ENCODE measurements around the gene SFSWAP.
"Not testable (repeated sequence)": the region's sequence is repeated elsewhere in the genome, so short reads cannot be mapped to it uniquely, and the experiment has no call there.

SFSWAP gene

GRCh38 chr12:131789638-131790037 is 78.7 kb downstream of the SFSWAP start:
- DNase-seq (ENCODE audit: low read depth) = no peak

DNA sequence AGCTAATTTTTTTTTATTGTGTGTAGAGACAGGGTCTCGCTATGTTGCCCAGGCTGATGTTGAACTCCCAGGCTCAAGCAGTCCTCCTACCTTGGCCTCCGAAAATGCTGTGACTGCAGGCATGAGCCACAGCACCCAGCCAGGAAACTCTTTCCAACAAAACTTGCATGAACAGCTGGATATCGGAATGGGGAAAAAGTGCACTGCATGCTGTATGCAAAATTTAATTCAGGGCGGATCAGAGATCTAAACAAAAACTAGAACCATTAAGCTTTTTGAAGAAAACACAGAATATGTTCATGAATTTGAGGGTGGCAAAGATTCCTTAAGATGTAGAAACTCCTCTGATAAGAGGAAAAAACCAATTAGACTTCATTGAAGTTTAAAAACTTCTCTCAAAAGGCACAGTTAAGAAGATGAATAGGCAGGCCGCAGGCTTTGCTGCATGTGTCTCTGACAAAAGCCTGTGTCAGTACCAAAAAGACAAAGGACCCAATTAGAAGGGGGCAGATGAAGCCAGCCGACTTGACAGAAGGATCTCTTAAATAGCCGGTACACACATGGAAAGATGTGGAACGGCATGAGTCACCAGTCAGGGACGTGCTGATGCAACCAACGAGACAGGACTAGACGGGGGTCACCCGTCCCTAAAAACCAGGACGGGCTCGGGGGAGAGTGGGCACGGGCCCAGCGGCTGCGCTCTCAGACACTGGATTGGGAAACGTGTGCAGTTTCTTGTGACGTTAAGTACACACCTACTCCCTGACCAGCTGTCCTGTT is 82.5 kb downstream of the SFSWAP start:
- no peak for DNase-seq (ENCODE audit: low read depth)

GRCh38 chr12:131794061-131794460 is 83.2 kb downstream of the SFSWAP start:
- DNase-seq (ENCODE audit: low read depth) = no peak

DNA sequence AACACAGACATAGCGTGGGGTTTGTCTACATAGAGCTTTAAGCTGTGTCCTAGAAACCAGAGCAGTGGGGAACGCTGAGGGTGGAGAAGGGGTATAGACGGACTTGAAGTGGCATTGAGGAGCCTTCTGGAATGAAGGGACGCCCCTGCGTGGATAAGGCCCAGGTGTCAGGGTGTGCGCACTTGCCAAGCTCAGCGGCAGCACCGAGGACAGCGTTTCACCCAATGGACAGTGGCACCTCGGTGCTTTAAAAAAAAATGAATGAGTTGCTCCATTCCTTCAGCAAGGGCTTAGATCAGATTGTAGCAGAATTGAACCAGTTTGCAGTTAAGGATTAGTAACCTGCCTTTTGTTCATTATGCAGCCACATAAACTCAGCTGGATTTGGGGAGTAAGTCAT is 83.7 kb downstream of the SFSWAP start:
- no peak for DNase-seq (ENCODE audit: low read depth)

GRCh38 chr12:131795064-131795463 is 84.2 kb downstream of the SFSWAP start:
- no peak for DNase-seq (ENCODE audit: low read depth)

GRCh38 chr12:131795690-131796410 is 85.0 kb downstream of the SFSWAP start:
- DNase-seq (ENCODE audit: low read depth) = no peak

- DNase-seq (ENCODE audit: low read depth) = no peak
Observed at GRCh38 chr12:131796411-131796736, 85.5 kb downstream of the SFSWAP start.

GRCh38 chr12:131796754-131797587 is 86.1 kb downstream of the SFSWAP start:
- no peak for DNase-seq (ENCODE audit: low read depth)

GRCh38 chr12:131797588-131797934 is 86.7 kb downstream of the SFSWAP start:
- no peak for DNase-seq (ENCODE audit: low read depth)

DNA sequence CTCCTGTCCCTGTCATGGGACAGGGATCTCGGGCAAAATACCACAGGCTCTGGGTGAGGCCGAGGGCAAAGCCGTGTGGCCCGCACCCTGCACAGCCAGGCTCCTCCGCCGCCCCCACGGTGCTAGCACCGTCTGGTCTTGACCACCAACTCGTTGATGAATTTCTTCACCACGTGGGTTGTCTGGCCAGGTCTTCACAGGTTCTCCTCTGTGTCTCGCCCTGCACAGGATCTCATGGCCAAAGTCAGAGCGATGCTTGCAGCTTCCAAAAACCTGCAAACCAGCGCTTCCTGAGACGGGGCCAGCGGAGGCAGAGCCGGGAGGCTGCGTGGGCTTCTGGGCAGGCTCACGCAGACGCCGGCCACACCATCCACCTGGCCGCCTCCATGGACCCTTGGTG is 88.3 kb downstream of the SFSWAP start:
- no peak for DNase-seq (ENCODE audit: low read depth)

GRCh38 chr12:131799828-131800593 is 89.1 kb downstream of the SFSWAP start:
- DNase-seq (ENCODE audit: low read depth) = no peak

GRCh38 chr12:131800594-131801135 is 89.8 kb downstream of the SFSWAP start:
- no peak for DNase-seq (ENCODE audit: low read depth)

DNA sequence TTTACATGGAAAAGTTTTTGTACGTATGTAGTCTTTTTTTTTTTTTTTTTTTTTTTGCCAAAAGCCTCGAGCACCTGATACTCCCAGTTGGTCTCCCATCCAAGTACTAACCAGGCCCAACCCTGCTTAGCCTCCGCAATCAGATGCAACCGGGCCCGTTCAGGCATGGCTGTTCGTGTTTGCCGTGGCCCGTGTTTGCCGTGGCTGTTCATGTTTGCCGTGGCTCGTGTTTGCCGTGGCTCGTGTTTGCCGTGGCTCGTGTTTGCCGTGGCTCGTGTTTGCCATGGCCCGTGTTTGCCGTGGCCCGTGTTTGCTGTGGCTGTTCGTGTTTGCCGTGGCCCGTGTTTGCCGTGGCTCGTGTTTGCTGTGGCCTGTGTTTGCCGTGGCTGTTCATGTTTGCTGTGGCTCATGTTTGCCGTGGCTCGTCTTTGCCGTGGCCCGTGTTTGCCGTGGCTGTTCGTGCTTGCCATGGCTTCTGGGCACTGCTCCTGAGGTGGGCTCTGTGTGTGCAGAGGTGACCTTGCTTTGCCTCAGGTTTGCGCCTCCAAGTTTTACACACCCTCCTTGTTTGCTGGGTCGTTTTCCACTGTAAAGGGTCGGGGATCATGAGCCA is 90.5 kb downstream of the SFSWAP start:
- no peak for DNase-seq (ENCODE audit: low read depth)

GRCh38 chr12:131803961-131804521 is 93.2 kb downstream of the SFSWAP start:
- DNase-seq (ENCODE audit: low read depth) = no peak

GRCh38 chr12:131805421-131805820 is 94.5 kb downstream of the SFSWAP start:
- no peak for DNase-seq (ENCODE audit: low read depth)

DNA sequence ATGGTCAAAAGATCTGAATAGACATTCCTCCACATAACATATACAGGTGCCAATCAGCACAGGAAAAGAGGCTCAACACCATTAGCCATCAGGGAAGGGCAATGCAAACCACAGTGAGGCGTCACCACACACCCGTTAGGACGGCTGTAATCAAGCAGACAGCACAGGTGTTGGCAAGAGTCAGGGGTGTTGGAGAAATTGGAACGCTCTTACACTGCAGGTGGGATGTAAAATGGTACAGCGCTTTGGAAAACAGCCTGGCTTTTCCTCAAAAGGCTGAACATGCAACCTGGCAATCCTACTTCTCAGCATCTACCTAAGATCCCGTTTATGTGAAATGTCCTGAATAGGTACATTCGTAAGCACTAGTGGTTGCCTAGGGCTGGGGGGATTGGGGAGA is 95.8 kb downstream of the SFSWAP start:
- DNase-seq (ENCODE audit: low read depth) = no peak

- no peak for DNase-seq (ENCODE audit: low read depth)
Observed at GRCh38 chr12:131808744-131809371, 98.0 kb downstream of the SFSWAP start.

GRCh38 chr12:131809476-131810254 is 98.8 kb downstream of the SFSWAP start:
- not testable (repeated sequence) for DNase-seq (ENCODE audit: low read depth)

- DNase-seq (ENCODE audit: low read depth) = no peak
Observed at GRCh38 chr12:131810726-131811125, 99.8 kb downstream of the SFSWAP start.

DNA sequence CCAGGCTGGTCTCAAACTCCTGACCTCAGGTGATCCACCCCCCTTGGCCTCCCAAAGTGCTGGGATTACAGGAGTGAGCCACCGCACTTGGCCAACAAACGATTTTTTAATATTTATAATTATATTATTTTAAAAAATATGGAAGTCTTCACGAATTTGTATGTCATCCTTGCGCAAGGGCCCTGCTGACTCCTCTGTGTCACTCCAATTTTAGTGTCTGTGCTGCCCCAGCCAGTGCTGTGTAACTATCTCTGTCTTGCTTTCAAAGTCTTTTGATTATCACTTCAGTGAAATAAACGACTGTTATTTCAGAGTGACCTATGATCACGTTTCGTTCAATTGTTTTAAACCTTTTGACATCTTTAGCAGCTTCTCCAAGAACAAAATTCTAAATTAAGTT is 104.2 kb downstream of the SFSWAP start:
- DNase-seq (ENCODE audit: low read depth) = no peak
